ENCODE results near the gene NSMF. TPM values are rescaled to one million over a fixed set of nuclear protein-coding genes. Genes with fewer than 3 reads are reported as not detected.

Gene NSMF
- total and polyA plus RNA-seq, 10 of the 15 experiments (the other 5 are each of a cell fraction or from before 2014, with no cell fraction given) = 0.13 to 44.3 (median 13.4) TPM

GRCh38 chr9:137493364-137494103 is 34.4 kb upstream of the NSMF start (continued):
- TF ChIP-seq MLLT1 (IDR thresholded peaks at IDR 0.05) (no peak), ZNF24 (IDR thresholded peaks at IDR 0.05) (no peak), ZNF687 (IDR thresholded peaks at IDR 0.05) (no peak), SREBF2 (IDR thresholded peaks at IDR 0.05; ENCODE audit: low read length) (no peak), PML (IDR thresholded peaks at IDR 0.05; ENCODE audit: low read length) (no peak), GATAD2B (conservative IDR thresholded peaks at IDR 0.05; ENCODE audit: low read depth) (no peak), CTCF (IDR thresholded peaks at IDR 0.05 in 2 of 3, conservative IDR thresholded peaks at IDR 0.05 in 1 of 3; ENCODE audit: control insufficient read depth in 2 of 3, extremely low read depth in 1 of 3, insufficient read depth in 1 of 3, low read depth in 3 of 3, low read length in 3 of 3) (no peak), NR2C1 (IDR thresholded peaks at IDR 0.05) (no peak), PRDM15 (CRISPR knock-in tag; IDR thresholded peaks at IDR 0.05) (no peak), ATF3 (IDR thresholded peaks at IDR 0.05; ENCODE audit: borderline replicate concordance, extremely low read depth, low read depth, low read length) (no peak), REST (IDR thresholded peaks at IDR 0.05; ENCODE audit: low read depth, low read length) (no peak), CBFB (IDR thresholded peaks at IDR 0.05; ENCODE audit: low read depth) (no peak)
